ENCODE measurements around the gene KDM5C.

Gene KDM5C

DNA sequence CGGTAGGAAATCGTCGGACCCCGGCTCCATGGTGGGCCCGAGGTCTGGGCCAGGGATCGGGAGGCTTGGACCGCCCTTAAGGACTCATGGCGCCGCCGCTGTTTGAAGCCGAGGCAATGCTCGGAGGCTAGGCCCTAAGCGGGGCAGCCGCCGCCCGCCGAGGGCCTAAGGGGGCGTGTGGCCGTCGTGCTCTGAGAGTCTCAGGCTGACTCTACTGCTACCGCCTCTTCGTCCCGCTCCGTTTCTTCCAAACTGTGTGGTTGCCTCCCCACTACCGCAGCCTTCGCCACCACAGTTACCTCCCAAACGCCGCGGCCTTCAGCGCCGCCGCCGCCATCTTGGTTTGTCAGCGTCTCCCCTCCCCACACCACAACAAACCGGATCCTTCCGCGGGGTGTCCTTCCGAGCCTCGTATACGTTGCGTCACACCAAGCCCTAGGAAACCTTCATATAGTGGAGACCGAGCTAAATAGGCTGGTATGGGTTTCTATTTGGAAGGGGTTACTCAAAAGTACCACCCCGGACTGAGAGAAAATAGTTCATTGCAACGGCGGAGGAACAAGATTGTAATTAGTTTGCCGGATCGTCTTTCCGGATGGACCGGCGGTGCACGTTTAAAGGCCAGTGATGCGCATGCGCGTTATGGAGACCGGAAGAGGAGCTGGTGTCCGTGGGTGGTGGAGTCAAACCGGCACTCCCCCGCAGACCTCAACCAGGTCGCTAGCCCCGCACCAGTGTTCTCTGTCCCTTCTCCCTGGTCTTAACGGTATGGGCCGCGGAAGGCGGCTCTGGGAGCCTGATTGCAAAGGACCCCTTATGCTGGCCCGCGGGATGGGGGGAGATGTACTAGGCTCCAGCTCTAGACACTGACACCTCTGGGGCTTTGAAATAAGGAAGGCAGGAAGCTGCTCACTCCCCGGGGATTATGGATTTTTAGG is at the start of gene KDM5C:
Gene KDM5C, minus strand, starts transcription at position 348 of the 938 bp plus-strand sequence. Its CDS starts 318 bp downstream, at position 30.
- TF ChIP-seq, protein P1, sequence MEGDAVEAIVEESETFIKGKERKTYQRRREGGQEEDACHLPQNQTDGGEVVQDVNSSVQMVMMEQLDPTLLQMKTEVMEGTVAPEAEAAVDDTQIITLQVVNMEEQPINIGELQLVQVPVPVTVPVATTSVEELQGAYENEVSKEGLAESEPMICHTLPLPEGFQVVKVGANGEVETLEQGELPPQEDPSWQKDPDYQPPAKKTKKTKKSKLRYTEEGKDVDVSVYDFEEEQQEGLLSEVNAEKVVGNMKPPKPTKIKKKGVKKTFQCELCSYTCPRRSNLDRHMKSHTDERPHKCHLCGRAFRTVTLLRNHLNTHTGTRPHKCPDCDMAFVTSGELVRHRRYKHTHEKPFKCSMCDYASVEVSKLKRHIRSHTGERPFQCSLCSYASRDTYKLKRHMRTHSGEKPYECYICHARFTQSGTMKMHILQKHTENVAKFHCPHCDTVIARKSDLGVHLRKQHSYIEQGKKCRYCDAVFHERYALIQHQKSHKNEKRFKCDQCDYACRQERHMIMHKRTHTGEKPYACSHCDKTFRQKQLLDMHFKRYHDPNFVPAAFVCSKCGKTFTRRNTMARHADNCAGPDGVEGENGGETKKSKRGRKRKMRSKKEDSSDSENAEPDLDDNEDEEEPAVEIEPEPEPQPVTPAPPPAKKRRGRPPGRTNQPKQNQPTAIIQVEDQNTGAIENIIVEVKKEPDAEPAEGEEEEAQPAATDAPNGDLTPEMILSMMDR (conservative IDR thresholded peaks at IDR 0.05) = no peak

DNA sequence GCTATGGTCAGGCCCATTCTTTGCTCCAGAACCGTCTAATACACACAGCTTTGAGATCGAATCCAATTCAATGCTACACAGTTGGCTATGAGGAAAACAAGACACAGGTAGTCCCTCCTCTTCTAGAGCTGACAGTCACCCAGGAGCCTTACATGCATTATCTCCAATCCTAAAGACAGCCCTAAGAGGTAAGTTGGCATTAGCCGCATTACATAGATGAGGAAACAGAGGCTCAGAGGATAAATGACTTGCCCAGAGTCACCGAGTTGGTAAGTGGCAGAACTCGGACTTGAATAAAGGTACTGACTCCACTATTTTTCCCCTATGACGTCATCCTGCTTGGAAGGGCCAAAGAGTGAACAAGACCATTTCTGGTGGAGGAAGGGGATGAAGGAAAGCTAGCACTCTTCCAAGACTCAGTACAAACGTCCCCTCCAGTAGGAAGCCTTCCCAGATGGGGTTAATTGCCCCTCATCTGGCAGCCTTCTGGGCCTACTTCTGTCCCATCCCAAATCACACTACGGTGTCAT is 47.9 kb upstream of the KDM5C start:
- no peak overlapping the region for H3K27ac ChIP-seq
- TF ChIP-seq, protein P1 (conservative IDR thresholded peaks at IDR 0.05) = no peak

More for the DNA sequence above, at the start of gene KDM5C:
- peak within 1 kb of the TSS; percentile 78 for H3K27ac ChIP-seq

GRCh38 chrX:53269536-53270107 is 44.6 kb upstream of the KDM5C start:
- H3K27ac ChIP-seq = no peak overlapping the region
- TF ChIP-seq, protein P1 (conservative IDR thresholded peaks at IDR 0.05) = no peak

DNA sequence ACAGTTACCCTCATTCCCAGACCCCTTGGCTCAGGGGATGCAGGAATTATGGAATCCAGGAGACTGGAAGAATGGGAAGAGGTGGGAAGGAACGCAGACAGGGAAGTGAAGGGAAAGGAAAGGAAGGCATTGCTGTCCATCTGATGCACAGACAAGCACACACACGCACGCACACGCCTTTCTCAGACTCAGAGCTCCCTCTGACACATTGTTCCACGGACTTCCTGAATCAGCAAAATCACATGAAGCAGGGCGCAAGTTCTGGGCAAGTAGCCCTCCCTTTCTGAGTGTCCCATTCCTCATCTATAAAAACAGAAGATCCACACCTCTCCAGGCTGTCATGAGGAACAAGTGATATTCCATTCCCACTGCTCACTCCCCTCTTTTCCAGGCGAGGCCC is 43.2 kb upstream of the KDM5C start:
- TF ChIP-seq, protein P1 (conservative IDR thresholded peaks at IDR 0.05) = no peak
- H3K27ac ChIP-seq = no peak overlapping the region

DNA sequence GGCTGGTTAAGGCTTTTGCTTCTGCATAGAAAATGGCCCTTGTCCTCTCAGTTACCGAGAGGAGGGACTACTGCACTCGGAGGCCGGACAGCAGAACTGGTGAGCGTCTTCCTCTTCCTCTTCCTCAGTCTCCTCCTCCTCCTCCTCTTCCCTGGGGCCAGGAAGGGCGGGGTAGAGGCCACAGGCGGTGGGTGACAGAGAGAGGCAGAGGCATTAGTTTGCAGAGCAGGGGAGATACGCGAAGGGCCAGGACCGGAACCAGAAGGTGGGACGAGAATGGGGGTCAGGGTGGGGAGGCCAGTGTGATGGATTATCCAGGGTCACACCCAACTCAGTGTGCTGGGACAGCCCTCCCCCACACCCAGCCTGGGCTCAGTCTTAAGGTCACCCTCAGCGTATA is 41.9 kb upstream of the KDM5C start:
- no peak overlapping the region for H3K27ac ChIP-seq
- TF ChIP-seq, protein P1 (conservative IDR thresholded peaks at IDR 0.05) = no peak

DNA sequence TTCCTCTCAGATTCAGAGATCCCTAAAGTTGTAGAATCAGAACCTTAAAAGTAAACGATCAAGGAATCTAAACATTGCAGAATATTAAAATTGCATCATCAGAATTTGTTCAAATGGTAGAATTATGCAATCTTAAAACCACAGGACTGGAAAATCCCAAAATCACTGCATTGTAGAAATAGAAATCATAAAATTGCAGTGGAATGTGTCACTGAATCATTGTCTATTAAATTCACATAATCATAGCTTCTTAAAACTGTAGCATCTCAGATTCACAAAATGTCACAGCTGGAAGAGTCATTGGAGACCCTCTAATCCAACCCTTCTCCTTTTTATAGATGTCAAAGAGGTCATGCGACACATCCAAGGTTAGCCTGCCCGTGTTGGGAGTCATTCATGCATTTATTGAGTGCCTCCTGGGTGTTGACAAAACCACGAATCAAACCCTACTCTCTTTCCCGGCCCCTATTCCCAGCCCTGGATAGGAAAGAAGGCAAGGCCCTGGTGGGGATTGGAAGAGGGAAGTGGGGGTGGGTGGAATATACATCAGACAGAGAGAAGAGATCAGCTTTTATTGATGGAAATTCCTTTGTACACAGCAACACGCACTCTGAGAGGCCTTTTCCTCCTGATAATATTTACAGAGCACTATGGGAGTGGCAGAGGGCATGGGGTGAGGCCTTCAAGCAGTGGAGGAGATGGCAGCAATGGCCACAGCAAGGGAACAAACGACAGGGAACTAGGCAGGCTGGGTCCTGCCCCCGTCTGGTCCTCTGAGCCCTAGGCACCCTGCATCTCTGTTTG is 41.0 kb upstream of the KDM5C start:
- TF ChIP-seq, protein P1 (conservative IDR thresholded peaks at IDR 0.05) = no peak

More for the DNA sequence above, 41.0 kb upstream of the KDM5C start:
- H3K27ac ChIP-seq = no peak overlapping the region
